RCC 7860 (cell line): Measurements from ENCODE around the gene OPRL1.
A peak's percentile ranks its signal among the peaks of the same experiment; 100 is the strongest.

Experiments used
- DNase-seq: peaks from one replicate; pipeline ENCODE4 v3.0.0-alpha.2; 2015; ENCODE audit warnings: low spot score
- FAIRE-seq: peaks from 2 replicates; lab custom pipeline; 2012; peaks lifted over from hg19 to GRCh38; lab: Jason Lieb, UNC

The OPRL1 gene

DNA sequence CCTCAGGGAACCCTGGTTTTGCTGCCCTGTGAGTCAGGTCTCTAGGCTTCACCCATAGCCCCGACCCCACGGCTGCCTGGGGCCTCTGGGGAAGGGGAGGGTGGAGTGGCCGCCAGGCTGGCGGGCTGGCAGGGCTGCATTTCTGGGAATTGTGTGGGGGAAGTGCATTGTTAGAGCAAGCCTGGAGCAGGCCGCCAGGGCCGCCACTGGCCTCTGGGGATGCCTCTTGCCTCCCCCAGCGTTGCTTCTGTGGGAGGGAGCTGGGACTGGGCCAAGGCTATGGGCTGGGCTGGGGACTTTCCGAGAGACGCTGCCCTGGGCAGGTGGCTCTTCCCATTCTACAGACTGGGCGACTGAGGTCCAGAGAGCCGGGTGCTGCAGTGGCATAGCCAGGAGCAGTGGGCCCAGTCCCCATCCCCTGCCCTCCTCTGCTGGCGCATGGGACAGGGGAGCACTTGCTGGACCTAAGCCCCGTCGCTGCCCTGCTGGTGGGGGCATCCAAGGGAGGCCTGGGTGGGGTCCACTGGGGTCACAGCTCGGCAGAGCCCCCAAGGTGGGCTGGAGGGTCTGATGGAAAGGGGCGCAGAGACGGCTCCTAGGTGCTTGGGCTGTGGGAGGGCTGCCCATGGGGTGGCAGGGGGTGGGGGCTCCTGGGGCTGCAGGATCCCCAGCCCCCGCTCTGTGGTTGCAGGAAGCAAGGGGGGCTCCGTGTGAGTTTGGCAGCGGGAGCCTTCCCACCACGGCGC, 23.8 kb upstream of the OPRL1 start:
- peak; percentile 43 for DNase-seq
- no peak for FAIRE-seq

DNA sequence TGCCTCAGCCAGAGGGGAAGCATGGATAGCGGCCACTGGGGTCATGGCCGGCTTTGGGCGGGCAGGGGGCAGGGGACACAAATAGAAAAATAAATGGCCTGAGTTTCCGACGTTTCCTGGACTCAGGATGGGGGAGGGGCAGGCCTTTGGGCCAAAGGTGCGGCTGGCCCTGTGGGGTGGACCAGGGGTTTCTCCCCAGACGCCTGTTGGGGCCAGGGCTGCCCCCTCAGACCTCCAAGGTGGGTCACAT, 23.3 kb upstream of the OPRL1 start:
- FAIRE-seq (no peak), DNase-seq (no peak)

DNA sequence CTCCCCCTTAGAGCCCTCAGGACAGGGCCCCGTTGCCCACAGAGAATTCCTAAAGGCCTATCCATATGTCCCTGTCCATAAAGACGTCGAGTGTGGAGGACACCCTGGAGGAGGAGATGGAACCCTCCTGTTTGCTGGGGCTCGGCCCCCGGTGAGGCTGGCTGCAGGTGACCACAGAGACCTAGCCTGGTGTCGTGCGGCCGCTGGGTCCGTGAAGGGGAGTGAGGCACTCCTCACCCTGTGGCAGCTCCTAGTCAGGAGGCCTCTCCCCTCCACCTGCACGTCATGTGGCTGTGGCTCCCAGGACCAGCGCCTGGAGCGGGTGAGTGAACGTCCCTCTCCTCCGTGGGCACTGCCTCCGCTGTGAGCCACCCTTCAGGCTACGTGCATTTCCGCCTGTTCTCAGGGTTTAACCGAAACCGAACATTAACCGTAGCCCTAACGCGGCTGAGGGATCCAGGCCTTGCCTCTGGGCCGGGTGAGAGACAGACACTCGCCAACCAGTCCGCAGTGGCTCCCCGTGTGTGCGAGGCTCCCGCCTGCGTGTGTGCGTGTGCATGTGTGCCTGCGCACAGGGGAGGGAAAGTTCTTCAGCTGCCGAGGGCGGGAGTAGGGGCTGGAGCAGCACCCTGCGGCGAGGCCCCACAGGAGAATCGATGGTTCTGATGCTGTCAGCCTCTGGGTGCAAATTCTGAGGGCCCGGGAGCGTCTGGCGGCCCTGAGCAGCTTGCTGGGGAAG, 22.8 kb upstream of the OPRL1 start:
- FAIRE-seq: no peak

DNA sequence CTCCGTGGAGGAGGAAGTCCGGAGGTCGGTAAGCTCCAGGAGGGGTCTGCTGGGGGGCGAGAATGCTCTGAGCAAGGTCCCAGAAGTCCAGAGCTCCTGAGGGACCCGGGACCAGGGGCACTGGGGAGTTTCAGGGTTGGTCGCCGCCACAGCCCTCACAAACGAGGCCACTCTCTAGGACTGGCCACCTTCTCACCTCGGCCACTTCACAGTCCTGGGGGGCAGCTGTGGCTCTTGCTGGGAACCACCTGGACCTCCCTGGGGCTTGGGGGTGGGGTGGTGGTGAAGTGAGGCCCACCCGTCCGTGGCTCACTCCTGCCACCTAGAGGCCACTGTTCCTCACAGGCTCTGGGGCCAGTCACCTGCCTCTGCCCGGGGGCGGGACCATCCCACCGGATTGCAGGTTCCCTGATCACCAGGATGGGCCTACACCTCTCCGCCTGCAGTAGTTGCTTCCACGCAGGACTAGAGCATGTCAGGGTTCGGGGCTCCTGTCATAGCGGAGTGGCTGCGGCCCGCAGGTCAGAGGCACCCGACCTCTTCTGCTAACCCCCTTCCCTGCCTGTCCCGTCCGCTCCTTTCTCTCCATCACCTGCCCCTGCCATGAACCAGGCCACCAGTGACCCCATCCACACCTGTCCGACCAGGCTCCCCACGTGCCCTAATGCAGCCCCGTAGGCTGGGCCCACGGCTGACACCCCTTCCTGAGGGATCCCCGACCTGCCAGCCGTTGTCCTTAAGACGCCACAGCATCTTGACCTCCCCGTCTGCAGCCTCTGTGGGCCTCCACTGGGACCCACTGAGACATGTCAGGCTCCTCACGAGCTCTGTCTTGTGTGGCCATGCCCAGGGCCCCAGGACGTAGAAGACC, 22.0 kb upstream of the OPRL1 start:
- FAIRE-seq (no peak), DNase-seq (peak; percentile 40)

More for the DNA sequence above, 22.8 kb upstream of the OPRL1 start:
- no peak for DNase-seq

DNA sequence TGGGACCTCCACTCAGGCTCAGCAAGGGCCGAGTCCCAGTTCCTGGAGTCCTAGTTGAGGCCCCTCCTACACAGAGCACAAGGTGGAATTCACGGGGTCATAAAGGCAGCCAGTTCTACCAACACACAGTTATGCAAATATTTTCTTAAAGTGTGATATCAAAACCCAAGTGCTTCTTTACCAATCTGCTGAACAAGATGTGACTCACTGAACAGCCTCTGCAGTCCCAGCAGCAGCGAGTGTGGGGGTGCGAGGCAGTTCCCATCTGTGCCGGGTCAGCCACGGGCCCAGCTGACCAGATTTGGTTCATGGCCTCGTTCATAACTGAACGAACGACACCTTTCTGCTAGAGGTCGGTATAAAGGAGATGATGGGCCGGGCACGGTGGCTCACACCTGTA, 21.3 kb upstream of the OPRL1 start:
- peak; percentile 48 for DNase-seq

DNA sequence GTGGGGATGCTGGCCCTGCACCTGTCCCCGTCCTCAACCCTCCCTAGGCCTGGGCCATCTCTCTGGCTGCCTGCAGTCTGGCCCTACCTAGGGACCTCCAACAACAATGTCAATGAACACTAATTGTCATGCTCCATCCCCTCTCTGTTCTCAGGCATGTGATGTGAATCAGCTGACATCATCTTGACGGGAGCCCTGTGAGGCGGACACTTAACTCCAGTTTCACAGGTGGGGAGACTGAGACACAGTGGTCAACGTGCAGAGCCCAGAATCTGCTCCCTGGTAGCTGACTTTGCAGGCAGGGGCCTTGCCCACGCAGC, 17.6 kb upstream of the OPRL1 start:
- DNase-seq: no peak
- no peak for FAIRE-seq

More for the DNA sequence above, 21.3 kb upstream of the OPRL1 start:
- FAIRE-seq: no peak

DNA sequence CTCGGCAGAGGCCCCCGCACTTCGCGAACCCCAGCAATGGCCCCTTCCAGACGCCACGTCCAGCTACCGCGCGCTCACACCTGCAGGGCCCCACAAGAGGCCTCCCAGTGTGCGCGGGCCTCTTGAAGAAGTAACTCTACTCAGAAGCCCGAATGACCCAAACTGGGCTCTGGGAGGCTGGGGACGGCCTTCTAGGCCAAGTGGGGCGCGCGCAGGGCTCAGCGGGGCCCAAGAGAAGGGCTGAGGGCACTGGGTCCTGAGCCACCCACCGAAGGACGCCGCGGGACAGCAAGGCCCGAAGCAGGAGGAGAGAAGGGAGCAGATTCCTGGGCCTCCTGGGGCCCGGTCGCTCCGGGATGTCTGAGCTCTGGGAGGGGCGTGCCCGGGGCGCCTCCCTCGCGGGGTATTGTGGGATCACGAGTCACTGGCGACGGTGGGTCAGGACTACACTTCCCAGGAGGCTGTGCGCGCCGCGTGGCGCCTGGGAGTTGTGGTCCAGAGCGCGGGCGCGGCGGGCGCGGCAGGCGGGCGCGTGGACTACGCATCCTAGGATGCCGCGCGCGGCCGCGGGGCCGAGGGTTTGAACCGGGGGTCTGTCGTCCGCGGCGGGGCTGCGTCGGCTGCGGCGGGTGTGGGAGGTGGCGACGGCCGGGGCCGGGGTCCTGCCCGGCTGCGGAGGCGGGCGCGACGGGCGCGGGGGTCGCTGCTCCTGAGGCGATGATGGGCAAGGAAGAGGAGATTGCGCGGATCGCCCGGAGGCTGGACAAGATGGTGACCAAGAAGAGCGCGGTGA, 17.1 kb upstream of the OPRL1 start, which contains the start of gene TCEA2:
TCEA2 (plus strand) TSS at position 603 of the 793 bp plus-strand sequence; CDS start at position 718, 115 bp downstream.
- DNase-seq (peak; percentile 83), FAIRE-seq (no peak)

DNA sequence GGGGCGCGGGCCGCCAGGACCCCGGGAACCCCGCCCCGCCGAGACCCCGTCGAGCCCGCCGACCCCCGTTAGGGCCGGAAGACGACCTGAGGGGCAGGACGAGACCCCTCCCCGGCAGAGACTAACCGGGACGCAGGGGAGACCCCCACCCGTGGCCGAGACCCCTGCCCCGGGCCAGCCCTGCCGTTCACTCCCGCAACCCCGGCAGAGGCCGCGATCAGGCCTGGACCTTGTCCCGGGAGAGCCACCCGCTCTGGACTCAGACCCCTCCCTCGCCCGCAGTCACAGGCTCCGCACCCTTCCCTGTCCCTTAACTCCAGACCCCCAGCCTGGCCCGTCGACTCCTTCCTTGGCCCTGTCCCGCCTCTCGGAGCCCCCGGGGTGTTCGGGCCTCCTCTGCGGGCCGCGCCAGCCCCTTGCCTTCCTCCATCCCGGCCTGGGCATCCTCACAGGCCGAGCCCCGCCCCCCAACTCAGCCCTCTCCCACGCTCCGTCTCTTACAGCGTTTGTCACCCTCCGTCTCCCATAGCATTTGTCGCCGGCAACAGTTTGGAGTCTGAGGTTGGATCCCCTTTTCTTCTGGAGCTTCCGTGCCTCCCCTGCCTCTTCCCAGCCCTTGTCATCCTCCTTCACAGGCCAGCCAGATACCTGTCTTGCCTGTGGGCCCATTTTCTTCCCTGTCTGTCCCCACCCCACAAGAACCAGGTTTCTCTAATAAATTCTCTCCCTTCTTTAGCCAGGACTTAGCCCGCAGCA, 16.3 kb upstream of the OPRL1 start:
- DNase-seq (no peak), FAIRE-seq (no peak)

DNA sequence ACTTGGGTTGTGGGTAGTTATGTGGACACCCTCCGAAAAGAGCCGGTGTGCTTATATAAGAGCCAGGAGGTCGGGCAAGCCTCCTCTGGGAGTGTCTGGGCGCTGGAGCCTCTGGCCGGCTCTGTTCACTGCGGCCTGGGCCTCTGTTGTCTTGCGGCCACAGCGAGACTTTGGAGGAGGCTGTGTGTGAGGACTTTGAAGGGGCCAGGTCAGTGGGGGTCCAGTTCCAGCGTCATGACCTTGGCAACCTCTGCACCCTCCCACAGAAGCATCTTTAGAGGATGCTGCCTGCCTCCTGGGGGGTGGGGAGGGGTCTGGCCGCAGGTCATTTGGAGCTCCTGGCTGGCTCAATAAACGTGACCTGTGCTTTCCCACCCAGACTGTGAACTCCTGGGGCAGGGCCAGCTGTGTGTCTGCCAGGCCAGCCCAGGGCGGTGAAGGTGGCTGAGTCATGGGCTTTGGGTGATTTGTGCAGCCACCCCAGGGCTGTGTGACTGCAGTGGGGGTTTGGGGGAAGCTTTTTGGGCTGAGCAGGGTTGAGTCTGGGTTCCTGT, 15.7 kb upstream of the OPRL1 start:
- FAIRE-seq (peak; percentile 77), DNase-seq (peak; percentile 69)

DNA sequence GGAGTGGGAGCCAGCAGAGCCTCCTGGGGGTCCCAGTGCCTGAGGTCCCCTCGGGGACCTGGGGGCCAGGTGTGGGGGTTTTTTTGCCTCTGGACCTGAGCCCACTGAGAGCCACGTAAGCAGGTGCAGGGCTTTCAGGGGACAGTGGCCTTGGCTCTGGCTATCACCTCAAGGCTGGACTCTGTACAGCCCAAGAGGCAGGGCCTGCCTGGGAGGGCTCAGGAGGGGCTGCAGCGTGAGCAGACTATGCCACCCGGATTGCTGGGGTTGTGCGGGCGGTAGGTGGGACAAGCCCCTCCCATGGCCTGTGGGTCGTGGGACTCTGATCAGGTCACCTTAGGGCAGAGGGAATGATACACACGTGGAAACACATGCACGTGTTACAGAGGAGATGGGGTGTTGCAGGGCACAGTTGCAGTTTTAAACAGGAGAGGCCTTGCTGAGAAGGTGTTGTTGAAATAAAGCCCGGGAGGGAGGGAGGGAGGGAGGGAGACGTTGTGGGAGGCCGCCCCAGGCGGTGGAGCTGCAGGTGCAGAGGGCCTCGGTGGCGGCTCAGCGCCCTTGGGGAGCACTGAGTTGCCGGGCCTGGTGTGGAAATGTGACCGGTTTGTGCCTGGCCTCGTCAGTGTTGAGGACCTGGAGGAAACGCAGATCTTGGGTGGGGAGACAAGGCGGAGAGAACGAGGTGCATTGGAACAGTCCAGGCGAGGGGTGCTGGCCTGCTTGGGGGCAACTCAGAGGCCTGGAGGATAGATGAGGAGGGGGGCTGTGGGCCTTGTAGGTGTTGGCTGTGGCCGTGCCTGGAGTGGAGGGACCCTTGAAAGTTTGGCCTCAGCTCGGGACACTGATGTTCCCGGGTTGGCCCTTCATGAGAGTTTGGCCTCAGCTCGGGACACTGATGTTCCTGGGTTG, 14.6 kb upstream of the OPRL1 start:
- no peak for FAIRE-seq
- DNase-seq: no peak

DNA sequence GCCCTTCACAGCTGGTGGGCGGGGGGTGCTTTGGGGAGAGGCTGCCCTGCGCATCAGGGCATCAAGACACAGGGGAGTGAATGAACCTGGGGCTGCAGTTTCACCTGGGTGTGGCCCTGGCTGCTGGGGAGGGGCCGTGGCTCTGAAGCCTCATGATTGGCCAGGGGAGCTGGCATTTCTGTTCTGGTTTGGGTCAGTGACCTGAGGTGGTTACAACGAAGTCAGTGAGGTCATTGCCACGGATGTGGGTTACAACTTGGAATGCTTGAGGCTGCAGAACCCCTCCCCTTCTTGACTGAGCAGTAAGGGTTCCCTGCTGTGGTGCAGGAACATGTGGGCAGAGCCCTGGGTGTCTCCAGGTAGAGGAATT, 13.9 kb upstream of the OPRL1 start:
- FAIRE-seq: peak; percentile 87

DNA sequence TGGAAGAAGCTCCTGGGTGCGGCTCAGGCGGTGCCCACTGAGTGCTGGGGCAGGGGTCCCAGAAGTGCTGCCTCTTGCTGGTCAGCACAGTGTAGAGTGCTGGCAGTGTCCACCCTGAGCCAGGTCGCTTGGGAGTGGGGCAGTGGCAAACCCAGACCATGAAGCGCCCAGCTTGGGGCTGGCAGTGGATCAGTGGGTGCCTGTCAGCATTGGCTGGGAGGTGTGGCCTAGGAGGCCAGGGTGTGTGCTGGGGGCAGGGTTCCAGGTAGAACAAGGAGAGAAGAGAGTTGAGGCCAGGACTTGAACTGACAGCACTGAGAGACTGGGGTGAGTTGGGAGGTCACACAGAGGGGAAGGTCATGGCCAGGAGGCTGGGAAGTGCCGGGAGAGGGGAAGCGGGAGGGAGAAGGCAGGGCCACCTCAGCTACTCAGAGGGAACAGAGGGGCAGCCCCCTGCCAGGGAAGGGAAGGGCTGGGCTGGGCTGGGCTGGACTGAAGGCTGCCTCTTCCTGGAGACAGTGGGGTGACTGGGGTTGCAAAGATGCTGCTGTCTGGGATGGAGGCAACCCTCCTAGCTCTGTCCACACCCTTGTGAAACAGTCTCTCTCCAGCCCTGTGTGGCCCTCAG, 12.8 kb upstream of the OPRL1 start:
- DNase-seq (no peak), FAIRE-seq (no peak)

More for the DNA sequence above, 13.9 kb upstream of the OPRL1 start:
- peak; percentile 94 for DNase-seq

DNA sequence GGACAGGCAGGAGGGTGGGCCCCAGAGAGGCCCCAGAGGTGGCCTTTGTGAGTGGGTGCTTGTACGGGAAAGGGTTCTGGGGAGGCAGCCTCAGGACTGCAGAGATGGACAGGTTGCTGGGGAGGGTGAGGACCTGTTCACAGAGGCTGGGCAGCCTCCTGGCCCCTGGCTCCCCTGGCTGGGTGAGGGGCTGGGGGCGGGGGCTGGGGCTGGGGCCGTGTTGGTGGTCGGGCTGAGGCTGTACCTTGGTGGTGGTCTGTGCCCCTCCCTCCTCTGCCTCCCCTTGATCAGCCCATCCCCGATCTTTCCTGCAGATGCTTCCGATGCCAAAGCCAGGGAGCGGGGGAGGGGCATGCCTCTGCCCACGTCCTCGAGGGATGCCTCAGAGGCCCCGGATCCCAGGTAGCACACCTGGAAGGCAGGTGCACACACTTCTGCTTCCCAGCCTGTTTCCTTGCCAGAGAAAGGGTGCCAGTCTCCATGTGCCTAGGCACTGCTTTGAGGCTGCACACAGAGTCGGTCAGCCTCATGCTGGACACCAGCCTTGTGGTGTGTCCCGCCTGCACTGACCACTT, 12.1 kb upstream of the OPRL1 start:
- no peak for DNase-seq
- FAIRE-seq: no peak

DNA sequence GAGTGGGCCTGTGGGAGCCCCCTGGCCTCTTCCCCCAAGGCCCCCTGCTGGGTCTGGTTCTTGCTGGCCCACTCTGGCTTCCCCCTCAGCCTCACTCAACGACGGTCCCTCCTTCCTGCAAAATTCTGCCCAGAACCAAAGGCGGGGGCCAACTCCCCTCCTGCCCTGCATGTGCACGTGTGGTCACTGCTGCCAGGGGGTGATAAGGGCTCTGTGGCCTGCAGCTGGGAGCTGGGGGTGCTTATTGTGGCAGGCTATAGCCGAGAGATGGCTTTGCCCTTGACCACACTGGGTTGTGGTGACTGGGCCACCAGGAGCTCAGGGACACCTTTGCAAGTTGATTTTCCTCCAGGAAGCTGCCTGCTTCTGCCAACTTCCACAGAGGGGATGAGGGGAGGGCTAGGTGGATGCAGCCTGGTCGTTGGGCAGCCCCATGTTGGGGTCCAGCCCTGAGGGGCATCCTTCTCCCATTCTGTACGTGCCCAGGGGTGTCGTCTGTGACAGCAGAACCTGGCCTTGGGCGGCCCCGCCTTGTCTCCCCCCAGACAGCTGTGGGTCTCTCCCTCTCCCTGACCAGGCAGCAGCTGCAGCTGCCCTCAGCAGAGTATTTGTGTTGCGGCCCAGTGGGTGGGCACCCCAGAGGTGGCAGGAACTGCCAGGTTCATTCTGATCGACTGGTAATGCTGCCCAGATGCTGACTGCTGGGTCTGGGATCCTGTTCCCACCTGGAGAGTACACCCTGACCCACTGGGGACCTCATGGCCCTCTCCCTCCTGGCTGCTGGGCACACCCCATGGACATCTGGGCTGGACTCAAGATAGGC, 11.3 kb upstream of the OPRL1 start:
- FAIRE-seq (no peak), DNase-seq (no peak)

DNA sequence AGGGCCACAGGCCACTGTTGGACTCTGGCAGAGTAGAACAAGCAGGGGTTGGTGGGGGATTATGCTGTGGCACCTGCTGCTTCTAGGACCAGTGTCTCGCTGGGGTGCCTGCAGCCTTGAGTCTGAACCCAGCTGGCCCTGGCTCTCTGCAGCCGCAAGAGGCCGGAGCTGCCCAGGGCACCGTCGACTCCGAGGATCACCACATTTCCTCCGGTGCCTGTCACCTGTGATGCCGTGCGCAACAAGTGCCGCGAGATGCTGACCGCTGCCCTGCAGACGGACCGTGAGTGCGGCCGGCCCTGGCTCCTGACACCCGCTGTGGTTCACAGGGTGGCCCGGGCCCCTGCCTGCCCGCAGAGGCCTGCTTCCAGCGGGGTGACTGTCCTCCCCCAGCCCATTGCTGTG, 10.7 kb upstream of the OPRL1 start:
- DNase-seq (no peak), FAIRE-seq (no peak)

DNA sequence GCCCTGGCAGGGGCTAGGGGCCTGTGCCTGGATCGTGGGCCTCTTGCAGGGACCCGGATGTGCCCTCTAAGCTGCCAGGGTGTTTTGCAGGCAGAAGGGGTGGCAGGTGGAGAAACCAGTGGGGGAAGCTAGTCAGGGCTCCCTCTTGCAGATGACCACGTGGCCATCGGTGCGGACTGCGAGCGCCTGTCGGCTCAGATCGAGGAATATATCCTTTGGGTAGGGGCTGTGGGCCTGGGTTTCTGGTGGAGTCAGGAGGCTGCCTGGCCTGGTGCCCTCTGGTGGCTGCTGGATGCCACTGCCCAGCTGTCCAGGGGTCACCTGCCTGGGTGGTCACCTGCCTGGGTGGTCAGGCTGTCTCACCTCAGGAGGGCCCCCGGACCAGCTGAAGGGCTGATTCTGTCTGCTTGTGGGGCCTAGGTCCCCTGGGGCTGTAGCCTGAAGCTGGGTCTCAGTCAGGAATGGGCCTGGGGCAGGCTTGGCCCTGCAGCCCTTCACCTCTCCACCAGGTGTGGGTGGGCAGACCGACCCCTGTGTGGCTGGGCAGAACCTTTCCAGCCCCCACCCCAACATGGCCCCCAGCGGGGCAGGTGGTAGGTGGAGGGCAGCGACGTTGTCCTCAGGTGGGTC, 10.2 kb upstream of the OPRL1 start:
- peak; percentile 19 for DNase-seq
- no peak for FAIRE-seq
